ENCODE data around the gene LOC128125822.

The LOC128125822 gene

DNA sequence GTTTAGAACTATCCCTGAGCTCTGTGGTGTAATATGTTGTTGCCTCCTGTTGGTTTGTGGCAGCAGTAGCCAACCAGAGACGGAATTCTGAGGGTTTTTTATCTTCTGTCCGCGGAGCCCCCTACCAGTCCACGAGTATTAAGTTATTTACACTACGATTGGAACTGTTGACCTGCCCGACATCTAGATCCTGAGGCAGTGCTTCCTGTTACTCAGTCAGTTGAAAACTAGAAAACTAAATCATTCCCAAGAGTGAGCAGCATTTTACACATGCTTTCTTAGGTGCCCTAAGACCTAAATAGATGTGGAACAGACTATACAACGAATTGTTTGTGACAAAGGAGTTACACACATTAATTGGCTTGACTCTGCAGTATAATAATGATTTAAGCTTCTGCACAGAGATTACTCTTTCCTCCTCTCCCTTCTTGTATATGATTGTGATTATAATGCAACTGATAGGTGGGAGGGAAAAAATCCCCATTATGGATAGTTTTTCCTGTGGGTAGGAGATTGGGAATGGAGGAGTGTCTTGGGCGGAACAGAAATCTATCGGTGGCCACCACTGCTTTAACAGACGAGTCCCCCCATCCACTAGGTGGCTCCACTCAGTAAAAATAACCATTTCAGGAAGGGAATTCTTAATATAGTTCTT, 1.7 kb downstream of the LOC128125822 start:
- Mint-ChIP-seq H3K27me3 (ENCODE audit: insufficient read depth, low read depth, poor library complexity) (peaks cover 10% of the 10 kb centered on the region), H3K4me1 (peaks cover 16% of the 10 kb centered on the region), H3K27ac (peak overlapping the region; percentile 99), H3K4me3 (peak overlapping the region; percentile 97), H3K36me3 (ENCODE audit: low read depth) (peaks cover 41% of the 10 kb centered on the region), H3K9me3 (no peaks in the 10 kb centered on the region; the same call in 1 of the 3 replicates)
- H3K36me3 ChIP-seq (ENCODE audit: insufficient read depth) = peaks cover 33% of the 10 kb centered on the region
- TF ChIP-seq, protein P1, sequence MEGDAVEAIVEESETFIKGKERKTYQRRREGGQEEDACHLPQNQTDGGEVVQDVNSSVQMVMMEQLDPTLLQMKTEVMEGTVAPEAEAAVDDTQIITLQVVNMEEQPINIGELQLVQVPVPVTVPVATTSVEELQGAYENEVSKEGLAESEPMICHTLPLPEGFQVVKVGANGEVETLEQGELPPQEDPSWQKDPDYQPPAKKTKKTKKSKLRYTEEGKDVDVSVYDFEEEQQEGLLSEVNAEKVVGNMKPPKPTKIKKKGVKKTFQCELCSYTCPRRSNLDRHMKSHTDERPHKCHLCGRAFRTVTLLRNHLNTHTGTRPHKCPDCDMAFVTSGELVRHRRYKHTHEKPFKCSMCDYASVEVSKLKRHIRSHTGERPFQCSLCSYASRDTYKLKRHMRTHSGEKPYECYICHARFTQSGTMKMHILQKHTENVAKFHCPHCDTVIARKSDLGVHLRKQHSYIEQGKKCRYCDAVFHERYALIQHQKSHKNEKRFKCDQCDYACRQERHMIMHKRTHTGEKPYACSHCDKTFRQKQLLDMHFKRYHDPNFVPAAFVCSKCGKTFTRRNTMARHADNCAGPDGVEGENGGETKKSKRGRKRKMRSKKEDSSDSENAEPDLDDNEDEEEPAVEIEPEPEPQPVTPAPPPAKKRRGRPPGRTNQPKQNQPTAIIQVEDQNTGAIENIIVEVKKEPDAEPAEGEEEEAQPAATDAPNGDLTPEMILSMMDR (conservative IDR thresholded peaks at IDR 0.05; ENCODE audit: low read depth in 2 of 2) = peak; percentile 65 to 83
- no peak for TF ChIP-seq EZH2 (IDR thresholded peaks at IDR 0.05; ENCODE audit: low read depth, unreplicated experiment)
- H3K79me2 ChIP-seq (replicated peaks; ENCODE audit: insufficient read depth) = peaks cover 59% of the 10 kb centered on the region
- DNase-seq (ENCODE audit: low spot score) (peak; percentile 84), ATAC-seq (peak; percentile 16)
- no peaks in the 10 kb centered on the region for H3K9me2 ChIP-seq (ENCODE audit: insufficient read depth)
- H4K20me1 ChIP-seq (replicated peaks; ENCODE audit: insufficient read depth) = peaks cover 30% of the 10 kb centered on the region
- peak overlapping the region; percentile 68 for H3K4me3 ChIP-seq
- H3K27ac ChIP-seq (ENCODE audit: low read depth) = peak overlapping the region; percentile 91
- no peaks in the 10 kb centered on the region for H3K27me3 ChIP-seq (ENCODE audit: insufficient read depth)
- no peak overlapping the region for H2AFZ ChIP-seq
- peaks cover 13% of the 10 kb centered on the region for H3K4me1 ChIP-seq (ENCODE audit: insufficient read depth)
- H3K4me2 ChIP-seq = peak overlapping the region; percentile 87
- 0 out of 2 replicates have a peak, but pooled peaks cover 4% of the 10 kb centered on the region for H3F3A ChIP-seq (replicated peaks; ENCODE audit: low read depth)

DNA sequence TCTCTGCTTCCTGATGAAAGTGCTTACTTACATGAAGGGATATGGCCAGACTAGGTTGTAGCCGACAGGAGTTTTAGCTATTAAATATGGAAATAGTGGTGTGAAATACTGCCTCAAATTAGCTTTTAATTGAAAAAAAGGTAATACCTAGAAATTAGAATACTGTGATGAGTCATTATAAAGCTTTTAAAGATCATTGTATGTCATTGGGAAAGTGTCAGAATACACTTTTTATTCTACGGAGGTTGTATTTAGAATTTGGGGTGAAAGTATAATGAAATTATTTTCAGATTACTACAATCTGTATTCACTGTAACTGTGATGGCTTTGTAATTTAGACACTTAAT, 2.2 kb downstream of the LOC128125822 start:
- Histone ChIP-seq H3K79me2 (replicated peaks; ENCODE audit: insufficient read depth) (peaks cover 59% of the 10 kb centered on the region), H3K4me3 (peak overlapping the region; percentile 68), H3K4me1 (ENCODE audit: insufficient read depth) (peaks cover 13% of the 10 kb centered on the region), H3K27ac (ENCODE audit: low read depth) (no peak overlapping the region), H3K36me3 (ENCODE audit: insufficient read depth) (peaks cover 38% of the 10 kb centered on the region), H4K20me1 (replicated peaks; ENCODE audit: insufficient read depth) (peaks cover 33% of the 10 kb centered on the region), H3K9me2 (ENCODE audit: insufficient read depth) (no peaks in the 10 kb centered on the region), H3K27me3 (ENCODE audit: insufficient read depth) (no peaks in the 10 kb centered on the region), H3K4me2 (peak overlapping the region; percentile 87), H2AFZ (no peak overlapping the region), H3F3A (replicated peaks; ENCODE audit: low read depth) (0 out of 2 replicates have a peak, but pooled peaks cover 4% of the 10 kb centered on the region)
- Mint-ChIP-seq H3K4me3 (peak overlapping the region; percentile 97), H3K36me3 (ENCODE audit: low read depth) (peaks cover 46% of the 10 kb centered on the region), H3K27me3 (ENCODE audit: insufficient read depth, low read depth, poor library complexity) (peaks cover 10% of the 10 kb centered on the region), H3K4me1 (peaks cover 16% of the 10 kb centered on the region), H3K27ac (peak overlapping the region; percentile 99), H3K9me3 (no peaks in the 10 kb centered on the region; the same call in 1 of the 3 replicates)
- no peak for ATAC-seq
- DNase-seq (ENCODE audit: low spot score) = no peak
- TF ChIP-seq ZNF331 (CRISPR knock-in tag; IDR thresholded peaks at IDR 0.05; ENCODE audit: low read depth) (no peak), POLR2AphosphoS5 (IDR thresholded peaks at IDR 0.05; ENCODE audit: low read depth) (no peak), JUNB (IDR thresholded peaks at IDR 0.05; ENCODE audit: unreplicated experiment) (no peak), ZNF114 (CRISPR knock-in tag; IDR thresholded peaks at IDR 0.05) (no peak)
- TF ChIP-seq, protein P2, sequence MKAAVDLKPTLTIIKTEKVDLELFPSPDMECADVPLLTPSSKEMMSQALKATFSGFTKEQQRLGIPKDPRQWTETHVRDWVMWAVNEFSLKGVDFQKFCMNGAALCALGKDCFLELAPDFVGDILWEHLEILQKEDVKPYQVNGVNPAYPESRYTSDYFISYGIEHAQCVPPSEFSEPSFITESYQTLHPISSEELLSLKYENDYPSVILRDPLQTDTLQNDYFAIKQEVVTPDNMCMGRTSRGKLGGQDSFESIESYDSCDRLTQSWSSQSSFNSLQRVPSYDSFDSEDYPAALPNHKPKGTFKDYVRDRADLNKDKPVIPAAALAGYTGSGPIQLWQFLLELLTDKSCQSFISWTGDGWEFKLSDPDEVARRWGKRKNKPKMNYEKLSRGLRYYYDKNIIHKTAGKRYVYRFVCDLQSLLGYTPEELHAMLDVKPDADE (IDR thresholded peaks at IDR 0.05) = no peak
- TF ChIP-seq, protein P3, sequence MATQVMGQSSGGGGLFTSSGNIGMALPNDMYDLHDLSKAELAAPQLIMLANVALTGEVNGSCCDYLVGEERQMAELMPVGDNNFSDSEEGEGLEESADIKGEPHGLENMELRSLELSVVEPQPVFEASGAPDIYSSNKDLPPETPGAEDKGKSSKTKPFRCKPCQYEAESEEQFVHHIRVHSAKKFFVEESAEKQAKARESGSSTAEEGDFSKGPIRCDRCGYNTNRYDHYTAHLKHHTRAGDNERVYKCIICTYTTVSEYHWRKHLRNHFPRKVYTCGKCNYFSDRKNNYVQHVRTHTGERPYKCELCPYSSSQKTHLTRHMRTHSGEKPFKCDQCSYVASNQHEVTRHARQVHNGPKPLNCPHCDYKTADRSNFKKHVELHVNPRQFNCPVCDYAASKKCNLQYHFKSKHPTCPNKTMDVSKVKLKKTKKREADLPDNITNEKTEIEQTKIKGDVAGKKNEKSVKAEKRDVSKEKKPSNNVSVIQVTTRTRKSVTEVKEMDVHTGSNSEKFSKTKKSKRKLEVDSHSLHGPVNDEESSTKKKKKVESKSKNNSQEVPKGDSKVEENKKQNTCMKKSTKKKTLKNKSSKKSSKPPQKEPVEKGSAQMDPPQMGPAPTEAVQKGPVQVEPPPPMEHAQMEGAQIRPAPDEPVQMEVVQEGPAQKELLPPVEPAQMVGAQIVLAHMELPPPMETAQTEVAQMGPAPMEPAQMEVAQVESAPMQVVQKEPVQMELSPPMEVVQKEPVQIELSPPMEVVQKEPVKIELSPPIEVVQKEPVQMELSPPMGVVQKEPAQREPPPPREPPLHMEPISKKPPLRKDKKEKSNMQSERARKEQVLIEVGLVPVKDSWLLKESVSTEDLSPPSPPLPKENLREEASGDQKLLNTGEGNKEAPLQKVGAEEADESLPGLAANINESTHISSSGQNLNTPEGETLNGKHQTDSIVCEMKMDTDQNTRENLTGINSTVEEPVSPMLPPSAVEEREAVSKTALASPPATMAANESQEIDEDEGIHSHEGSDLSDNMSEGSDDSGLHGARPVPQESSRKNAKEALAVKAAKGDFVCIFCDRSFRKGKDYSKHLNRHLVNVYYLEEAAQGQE (IDR thresholded peaks at IDR 0.05; ENCODE audit: unreplicated experiment) = no peak

Measured in GM23338 (cell line).